Activated CD8-positive, alpha-beta memory T cell treated with anti-CD3 and anti-CD28 coated beads for 36 hours (primary cell): ENCODE measurements around the gene TRPM7. TPM values are rescaled to one million over a fixed set of nuclear protein-coding genes. Genes with fewer than 3 reads are reported as not detected.

ENCODE experiments used
- CTCF ChIA-PET: fragments of 350-600 bp; sonication (Branson Sonifier 250); formaldehyde crosslinking; loops from one replicate; lab custom pipeline; 2021; ENCODE audit warnings: antibody characterized with exemption; lab: Charles Lee
- POLR2A ChIA-PET: fragments of 350-600 bp; sonication (Branson Sonifier 250); formaldehyde crosslinking; loops from one replicate; lab custom pipeline; 2021; ENCODE audit warnings: antibody characterized with exemption; lab: Charles Lee
- total RNA-seq, 2 experiments: library from RNA; stranded (reverse); gene quantifications; one replicate each; pipeline ENCODE4 v1.2.3, GENCODE V29; 2021

TRPM7 gene, protein sequence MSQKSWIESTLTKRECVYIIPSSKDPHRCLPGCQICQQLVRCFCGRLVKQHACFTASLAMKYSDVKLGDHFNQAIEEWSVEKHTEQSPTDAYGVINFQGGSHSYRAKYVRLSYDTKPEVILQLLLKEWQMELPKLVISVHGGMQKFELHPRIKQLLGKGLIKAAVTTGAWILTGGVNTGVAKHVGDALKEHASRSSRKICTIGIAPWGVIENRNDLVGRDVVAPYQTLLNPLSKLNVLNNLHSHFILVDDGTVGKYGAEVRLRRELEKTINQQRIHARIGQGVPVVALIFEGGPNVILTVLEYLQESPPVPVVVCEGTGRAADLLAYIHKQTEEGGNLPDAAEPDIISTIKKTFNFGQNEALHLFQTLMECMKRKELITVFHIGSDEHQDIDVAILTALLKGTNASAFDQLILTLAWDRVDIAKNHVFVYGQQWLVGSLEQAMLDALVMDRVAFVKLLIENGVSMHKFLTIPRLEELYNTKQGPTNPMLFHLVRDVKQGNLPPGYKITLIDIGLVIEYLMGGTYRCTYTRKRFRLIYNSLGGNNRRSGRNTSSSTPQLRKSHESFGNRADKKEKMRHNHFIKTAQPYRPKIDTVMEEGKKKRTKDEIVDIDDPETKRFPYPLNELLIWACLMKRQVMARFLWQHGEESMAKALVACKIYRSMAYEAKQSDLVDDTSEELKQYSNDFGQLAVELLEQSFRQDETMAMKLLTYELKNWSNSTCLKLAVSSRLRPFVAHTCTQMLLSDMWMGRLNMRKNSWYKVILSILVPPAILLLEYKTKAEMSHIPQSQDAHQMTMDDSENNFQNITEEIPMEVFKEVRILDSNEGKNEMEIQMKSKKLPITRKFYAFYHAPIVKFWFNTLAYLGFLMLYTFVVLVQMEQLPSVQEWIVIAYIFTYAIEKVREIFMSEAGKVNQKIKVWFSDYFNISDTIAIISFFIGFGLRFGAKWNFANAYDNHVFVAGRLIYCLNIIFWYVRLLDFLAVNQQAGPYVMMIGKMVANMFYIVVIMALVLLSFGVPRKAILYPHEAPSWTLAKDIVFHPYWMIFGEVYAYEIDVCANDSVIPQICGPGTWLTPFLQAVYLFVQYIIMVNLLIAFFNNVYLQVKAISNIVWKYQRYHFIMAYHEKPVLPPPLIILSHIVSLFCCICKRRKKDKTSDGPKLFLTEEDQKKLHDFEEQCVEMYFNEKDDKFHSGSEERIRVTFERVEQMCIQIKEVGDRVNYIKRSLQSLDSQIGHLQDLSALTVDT (N-terminal part only)
- 10 to 100 TPM; 46.3 to 48.2 TPM for total RNA-seq

DNA sequence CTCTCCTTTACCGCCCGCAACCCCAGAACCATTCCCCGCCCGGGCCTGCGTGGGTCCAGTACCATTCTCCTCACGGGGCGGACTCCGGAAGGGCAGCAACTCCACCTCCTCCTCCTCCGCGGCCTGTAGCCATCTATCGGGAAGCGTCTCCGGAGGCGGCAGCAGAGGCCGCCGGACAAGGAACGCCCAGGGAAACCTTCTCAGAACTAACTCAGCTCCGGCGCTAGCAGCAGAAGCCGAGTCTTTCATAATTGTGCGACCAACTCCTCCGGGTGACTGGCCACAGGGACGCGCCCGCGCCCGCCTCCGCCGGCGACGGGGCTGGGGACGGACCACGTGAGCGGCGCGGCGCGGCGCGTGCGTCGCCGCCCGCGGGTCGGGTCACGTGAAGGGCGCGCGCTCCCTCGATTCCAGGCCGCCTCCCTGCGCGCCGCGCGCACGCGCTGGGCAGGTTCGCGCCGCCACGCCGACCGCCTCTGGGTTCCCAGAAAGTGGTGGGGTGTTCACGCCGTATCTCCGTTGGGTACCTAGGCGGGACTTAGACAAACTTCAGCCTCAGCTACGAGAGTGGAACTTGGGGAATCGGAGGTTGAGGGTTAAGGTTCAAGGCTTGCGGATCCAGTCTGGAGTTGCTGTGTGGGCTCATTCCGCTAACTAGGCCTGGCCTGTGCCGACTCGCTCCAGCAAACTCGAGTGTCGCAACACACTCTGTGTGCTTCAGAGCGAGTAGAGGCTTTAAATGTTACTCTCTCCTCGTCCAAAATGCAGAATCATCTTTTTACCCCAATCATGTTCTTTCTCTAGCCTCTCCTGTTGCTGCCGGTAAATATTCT is at the start of gene TRPM7:
TSS of gene TRPM7 (minus strand) at position 329 of the 833 bp plus-strand sequence. CDS start at position 65, 264 bp downstream.
- POLR2A ChIA-PET, result interaction anchor here (1.0 kb wide), 1 partner anchor 333 kb away, joined by 4 read pairs; no protein-coding TSS in a partner anchor
- CTCF ChIA-PET, result interaction anchor here (0.6 to 1.5 kb wide), 3 partner anchors 9 to 221 kb away, joined by 3 to 4 read pairs (median 4); no protein-coding TSS in a partner anchor

DNA sequence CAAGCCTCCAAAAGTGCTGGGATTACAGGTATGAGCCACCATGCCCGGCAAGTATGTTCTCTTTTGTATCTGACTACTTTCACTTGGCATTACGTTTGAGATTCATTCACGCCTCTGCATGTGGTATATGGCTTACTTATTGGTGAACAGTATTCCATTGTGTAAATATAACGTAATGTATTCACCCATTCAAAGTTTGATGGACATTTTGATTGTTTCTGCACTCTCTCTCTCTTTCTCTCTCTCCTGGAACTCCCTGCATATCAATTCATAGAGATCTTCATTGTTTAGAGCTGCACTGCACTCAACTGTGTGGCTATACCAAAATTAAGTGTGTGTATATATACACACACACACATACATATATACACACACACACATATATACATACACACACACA is 48.6 kb upstream of the TRPM7 start:
- ChIA-PET CTCF (no interaction called here), POLR2A (no interaction called here)

- ChIA-PET CTCF (no interaction called here), POLR2A (interaction anchor here (0.7 kb wide), 1 partner anchor 20 kb away, joined by 4 read pairs; no protein-coding TSS in a partner anchor)
Observed at GRCh38 chr15:50726315-50726714, 39.7 kb upstream of the TRPM7 start.

DNA sequence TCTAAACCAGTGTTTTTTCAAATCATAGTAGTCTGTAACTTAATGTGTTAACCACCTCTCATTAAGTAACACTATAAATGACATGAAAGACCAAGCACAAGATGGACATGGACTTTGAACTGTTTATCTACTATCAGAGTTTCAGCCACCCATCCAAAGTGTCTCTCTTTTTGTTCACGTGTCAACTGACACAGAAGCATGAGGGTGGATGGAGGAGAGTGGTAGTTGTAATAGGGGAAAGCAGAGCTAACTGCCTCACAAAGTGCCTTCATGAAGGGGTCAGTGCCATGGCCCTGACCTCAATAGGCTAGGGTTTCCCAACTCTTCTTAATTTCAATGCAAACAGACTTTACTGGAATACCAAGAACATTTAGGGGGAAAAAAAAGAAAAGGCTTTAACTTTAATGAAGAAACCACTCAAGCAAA is 32.1 kb upstream of the TRPM7 start:
- POLR2A ChIA-PET, result no interaction called here
- CTCF ChIA-PET, result no interaction called here

GRCh38 chr15:50712018-50712417 is 25.4 kb upstream of the TRPM7 start:
- ChIA-PET CTCF (no interaction called here), POLR2A (no interaction called here)

DNA sequence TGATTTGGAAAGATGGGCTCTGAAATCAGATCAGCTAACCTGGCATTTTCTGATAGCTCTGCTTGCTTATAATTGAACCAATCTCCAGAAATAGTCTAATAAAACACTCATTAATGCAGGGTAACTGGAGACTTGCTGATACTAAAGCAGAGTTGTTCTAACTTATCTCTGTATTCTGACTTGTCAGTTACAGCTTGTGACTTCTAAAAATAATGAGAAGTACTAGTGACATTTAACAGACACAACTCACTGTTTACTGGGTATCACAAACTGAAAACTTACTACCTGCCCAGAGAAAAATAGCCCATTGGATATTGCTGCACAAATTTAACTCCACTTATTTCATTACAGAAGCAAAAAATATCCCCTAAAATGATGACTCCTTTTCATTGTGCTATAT is 24.0 kb upstream of the TRPM7 start:
- POLR2A ChIA-PET, result no interaction called here
- CTCF ChIA-PET, result interaction anchor here (0.6 to 0.7 kb wide), 2 partner anchors 9 to 138 kb away, joined by 4 to 5 read pairs; no protein-coding TSS in a partner anchor

GRCh38 chr15:50707878-50708427 is 21.4 kb upstream of the TRPM7 start:
- POLR2A ChIA-PET, result no interaction called here
- CTCF ChIA-PET, result no interaction called here

- CTCF ChIA-PET, result no interaction called here
- POLR2A ChIA-PET, result no interaction called here
Observed at GRCh38 chr15:50702762-50703334, 16.3 kb upstream of the TRPM7 start.

GRCh38 chr15:50698101-50698500 is 11.5 kb upstream of the TRPM7 start:
- CTCF ChIA-PET, result no interaction called here

GRCh38 chr15:50697109-50697797 is 10.7 kb upstream of the TRPM7 start:
- ChIA-PET POLR2A (no interaction called here), CTCF (no interaction called here)

More at GRCh38 chr15:50698101-50698500, 11.5 kb upstream of the TRPM7 start:
- POLR2A ChIA-PET, result no interaction called here

DNA sequence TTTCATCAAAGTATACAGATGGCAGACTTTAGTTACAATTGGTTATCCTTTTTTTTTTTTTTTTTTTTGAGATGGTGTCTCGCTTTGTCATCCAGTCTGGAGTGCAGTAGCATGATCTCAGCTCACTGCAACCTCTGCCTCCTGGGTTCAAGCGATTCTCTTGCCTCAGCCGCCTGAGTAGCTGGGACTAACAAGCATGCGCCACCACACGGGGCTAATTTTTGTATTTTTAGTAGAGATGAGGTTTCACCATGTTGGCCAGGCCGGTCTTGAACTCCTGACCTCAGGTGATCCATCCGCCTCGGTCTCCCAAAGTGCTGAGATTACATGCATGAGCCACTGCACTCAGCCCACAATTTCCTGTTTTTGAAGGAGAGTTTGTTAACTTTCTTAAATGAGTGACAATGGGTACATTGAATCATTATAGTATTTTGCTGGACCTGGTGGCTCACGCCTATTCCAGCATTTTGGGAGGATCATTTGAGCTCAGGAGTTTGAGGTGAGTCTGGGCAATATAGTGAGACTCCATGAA is 8.1 kb upstream of the TRPM7 start:
- ChIA-PET CTCF (interaction anchor here (0.6 kb wide), 1 partner anchor 1594 kb away, joined by 3 read pairs; no protein-coding TSS in a partner anchor), POLR2A (interaction anchor here (0.7 kb wide), 1 partner anchor 59 kb away, joined by 11 read pairs; no protein-coding TSS in a partner anchor)

DNA sequence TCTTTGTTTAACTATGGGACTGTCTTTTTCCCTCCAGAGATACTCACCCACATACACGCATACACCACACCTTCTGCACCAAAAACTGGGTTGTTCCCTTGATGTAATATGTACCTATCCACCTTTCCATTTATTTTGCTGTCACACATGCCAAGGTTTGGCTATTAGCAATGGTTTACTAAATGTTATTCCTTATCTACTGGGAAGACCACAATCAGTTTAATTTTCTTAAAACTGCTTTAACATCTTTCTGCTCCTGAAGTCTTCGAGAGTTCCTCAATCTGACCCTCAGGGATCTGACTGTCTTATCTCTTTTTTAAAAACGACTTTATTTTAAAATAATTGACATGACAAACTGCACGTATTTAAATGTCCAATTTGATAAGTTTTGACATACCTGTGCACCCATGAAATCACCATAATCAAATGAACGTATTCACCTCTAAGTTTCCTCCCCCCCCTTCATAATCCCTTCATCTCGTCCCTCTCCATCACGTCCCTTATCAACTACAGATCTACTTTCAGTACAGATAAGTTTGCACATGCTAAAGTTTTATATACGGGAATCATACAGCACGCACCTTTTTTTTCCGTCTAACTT is 805 bp upstream of the TRPM7 start:
- CTCF ChIA-PET, result no interaction called here
- POLR2A ChIA-PET, result no interaction called here

DNA sequence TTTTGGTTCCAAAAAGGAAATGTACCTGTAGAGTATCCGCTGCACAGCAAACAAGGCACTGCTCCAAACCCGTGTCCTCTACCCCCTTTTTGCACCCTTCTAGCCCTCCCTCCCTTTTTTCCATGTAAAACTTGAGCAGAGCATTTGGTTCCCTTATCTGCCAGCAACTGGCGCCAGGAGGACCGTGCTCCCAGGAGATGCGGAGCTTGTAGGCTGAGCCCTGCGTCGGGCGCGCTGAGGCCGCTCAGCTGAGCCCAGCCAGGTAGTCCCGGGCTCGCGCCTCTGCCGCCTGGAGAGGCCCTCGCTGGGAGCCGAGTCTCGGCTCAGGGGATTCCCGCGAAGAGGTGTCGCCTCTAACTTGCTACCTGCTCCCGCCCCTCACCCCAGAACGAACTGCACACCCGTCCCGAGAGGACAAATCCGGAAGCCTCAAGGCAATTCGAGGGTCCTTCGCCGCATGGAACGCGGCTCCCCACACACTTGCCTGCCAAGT is 575 bp downstream of the TRPM7 start:
- POLR2A ChIA-PET, result interaction anchor here (1.0 kb wide), 1 partner anchor 332 kb away, joined by 4 read pairs; no protein-coding TSS in a partner anchor
- CTCF ChIA-PET, result interaction anchor here (0.6 to 1.5 kb wide), 3 partner anchors 10 to 222 kb away, joined by 3 to 4 read pairs (median 4); no protein-coding TSS in a partner anchor

DNA sequence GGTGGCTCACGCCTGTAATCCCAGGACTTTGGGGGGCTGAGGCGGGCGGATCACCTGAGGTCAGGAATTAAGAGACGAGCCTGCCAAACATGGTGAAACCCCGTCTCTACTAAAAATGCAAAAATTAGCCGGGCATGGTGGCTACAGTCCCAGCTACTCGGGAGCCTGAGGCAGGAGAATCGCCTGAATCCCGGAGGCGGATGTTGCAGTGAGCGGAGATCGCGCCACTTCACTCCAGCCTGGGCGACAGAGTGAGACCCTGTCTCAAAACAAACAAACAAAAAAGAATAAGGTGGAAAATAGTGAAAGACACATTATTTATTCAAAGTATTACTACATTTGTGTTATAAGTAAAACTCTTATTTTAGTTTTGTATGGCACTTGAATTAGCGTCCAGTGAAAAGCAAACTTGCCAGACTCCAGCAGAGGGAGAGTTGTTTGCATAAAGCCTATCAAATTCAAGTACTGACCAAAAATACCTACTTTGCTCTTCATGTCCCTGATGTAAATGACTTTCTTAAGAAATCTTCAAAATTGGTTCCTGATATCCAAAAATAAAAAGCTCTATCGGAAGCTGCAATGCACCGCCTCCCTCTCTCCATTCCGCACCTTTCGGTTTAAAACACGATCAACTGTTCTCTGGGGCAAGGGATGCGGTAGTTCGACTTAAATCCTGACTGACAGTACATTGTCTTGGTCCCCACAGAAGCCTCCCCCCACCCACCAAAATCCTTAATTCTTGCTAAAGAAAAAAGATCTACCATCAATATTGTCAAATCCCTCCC is 1.2 kb downstream of the TRPM7 start:
- ChIA-PET POLR2A (no interaction called here), CTCF (interaction anchor here (1.1 to 1.5 kb wide), 2 partner anchors 186 to 222 kb away, joined by 3 read pairs; no protein-coding TSS in a partner anchor)

DNA sequence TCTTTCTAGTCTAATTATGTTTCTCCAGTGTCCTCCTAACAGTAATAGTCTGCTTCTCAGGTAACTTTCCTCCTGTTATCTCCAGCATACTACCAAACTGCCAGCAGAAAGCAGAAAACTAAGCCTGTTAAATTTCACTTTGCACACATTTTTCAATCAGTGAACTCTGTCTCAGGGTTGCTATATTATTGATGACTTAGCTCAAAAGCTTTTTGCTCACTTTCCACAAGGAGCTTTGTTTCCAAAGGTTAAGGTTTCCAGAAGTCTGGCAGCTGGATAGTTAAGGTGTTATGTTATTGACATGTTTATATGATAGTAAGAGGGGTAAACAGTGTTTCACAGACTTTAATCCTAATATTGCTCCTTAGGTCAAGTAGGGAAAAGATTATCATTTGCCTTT is 5.1 kb downstream of the TRPM7 start:
- ChIA-PET CTCF (no interaction called here), POLR2A (no interaction called here)
